CD4-positive, alpha-beta T cell treated with Interleukin-6 for 4 hours (primary cell): ENCODE data around the gene CASTOR1.
A peak's percentile ranks its signal among the peaks of the same experiment; 100 is the strongest.

ENCODE experiments used
- DNase-seq: peaks from one replicate; pipeline ENCODE4 v3.0.0-alpha.2; 2020; ENCODE audit warnings: mixed read lengths

The CASTOR1 gene

DNA sequence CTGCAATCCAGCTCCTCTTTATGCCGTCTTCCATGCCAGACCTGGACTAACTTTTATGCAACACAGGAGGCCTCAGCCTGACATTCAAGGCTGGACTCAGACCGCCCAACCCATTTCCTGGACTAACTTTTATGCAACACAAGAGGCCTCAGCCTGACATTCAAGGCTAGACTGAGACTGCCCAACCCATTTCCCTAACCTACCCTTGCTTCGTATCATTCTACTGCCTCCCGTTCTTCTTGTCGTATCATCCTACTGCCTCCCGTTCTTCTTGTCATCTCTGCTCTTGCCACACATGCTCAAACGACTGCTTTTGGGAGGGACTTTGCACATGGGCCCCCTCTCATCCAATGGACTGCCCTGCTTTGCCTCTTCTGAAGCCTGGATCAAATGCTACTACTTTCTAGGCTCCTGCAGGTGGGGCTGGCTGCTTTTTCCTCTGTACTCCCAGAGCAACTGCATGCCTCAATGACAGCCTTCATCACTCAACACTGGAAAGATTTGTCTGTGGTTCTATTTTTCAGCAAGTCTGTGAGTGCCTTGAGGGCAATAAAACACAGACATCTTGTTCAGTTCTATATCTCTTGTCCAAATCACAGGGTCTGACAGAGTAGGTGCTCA is 29.6 kb upstream of the CASTOR1 start:
- DNase-seq = no peak

DNA sequence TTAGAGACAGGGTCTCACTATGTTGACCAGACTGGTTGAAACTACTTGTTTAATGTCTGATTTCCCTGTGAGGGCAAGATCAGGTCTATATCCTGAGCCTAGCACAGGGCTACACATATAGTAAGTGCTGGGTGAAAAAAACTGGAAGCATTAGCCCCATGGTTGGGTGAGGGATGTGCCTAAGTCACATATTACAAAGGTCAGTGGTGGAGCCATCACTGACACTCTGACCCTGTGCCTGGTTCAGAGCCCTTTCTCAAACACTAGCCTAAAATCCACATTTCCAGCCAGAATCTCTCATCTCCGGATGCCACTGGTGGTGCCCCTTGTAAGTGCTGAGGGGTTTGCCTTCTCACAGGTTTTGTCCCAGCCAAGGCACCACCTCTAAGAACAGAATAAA is 28.5 kb upstream of the CASTOR1 start:
- no peak for DNase-seq

DNA sequence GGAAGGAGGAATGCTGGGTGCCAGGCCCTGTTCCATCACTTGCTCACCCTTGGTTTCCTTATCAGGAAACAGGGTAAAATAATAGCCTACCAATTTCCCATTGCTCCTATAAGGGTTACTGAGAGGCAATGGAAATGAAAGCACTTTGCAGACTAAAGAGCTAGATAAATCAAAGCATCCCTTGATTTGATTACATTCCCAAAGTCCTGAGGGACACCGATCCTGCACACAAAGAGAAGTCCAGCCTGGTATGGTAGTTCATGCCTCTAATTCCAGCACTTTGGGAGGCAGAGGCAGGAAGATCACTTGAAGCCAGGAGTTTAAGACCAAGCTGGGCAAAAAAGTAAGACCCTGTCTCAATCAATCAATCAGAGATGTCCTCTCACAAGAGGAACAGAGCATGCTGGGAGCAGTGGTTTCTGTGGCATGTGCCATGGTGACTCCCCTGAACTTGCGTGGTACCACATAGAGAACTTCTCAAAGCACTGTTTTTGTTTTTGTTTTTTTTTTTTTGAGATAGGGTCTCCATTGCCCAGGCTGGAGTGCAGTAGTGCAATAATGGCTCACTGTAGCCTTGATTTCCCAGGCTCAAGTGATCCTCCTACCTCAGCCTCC is 26.8 kb upstream of the CASTOR1 start:
- peak; percentile 23 for DNase-seq

DNA sequence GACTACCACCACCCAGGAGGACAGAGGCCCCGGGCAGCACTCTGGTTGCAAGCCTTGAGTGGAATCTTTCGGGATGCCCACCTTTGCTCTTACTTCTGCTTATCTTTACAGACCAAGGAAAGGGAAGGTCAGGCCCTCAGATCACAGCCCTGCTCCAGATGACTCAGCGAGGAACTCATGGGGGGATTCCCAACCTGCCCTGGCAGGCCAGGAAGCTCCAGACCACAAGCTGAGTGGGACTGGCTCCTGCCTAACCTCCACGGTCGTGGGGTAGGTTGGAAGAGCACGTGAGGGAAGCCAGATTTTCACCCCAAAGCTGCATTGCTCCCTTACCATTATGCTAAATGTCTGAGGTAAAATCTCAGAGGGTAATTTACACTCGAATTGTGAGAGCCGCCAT is 25.6 kb upstream of the CASTOR1 start:
- DNase-seq = peak; percentile 57

DNA sequence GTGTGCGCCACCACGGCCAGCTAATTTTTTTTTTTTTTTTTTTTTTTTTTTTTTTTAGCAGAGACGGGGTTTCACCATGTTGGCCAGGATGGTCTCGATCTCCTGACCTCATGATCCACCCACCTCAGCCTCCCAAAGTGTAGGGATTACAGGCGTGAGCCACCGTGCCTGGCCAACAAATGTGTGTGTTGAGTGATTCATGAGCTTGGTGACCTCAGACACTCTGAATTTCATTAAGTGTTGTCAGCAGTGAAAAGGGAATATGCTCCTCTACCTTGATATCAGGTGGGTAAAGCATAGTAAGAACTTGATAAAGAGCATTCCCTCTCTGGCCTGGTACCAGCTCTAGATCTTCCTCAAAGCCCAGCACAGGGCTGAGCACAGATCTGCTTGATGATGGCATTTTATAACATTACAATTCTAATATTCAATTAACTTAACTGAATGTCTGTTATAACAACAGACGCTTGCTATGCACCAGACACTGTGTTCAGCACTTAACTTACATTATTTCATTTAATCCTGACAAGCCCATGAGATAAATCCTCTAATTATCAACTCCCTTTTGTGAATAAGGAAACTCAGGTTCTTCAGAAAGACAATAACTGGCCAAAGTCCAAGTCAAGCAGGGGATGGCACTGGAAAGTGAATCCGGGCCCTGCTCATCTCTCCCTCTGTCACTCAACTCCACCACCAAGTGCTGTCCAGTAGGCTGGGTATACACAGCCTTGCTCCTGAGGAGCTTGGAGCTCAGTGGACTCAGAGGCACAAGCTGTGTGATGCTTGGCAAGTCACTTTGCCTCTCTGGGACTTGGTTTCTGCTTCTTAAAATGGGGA is 24.4 kb upstream of the CASTOR1 start:
- DNase-seq = no peak

DNA sequence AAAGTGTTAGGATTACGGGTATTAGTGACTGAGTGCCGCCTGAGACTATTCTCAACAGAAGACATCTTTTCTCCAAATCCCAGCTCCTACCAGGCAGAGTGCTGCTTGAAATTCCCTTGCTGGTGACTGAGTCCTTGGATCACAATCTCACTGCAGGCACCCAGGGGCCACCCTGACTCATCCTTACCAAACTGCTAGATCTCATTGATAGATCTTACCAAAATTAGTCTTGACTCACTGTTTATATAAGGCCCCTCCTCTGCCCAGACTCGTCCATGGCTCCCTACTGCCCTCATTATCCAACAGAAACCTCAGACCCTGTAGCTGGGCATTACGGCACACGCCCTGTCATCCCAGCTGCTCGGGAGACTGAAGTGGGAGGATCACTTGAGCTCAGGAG is 22.7 kb upstream of the CASTOR1 start:
- DNase-seq = peak; percentile 33

DNA sequence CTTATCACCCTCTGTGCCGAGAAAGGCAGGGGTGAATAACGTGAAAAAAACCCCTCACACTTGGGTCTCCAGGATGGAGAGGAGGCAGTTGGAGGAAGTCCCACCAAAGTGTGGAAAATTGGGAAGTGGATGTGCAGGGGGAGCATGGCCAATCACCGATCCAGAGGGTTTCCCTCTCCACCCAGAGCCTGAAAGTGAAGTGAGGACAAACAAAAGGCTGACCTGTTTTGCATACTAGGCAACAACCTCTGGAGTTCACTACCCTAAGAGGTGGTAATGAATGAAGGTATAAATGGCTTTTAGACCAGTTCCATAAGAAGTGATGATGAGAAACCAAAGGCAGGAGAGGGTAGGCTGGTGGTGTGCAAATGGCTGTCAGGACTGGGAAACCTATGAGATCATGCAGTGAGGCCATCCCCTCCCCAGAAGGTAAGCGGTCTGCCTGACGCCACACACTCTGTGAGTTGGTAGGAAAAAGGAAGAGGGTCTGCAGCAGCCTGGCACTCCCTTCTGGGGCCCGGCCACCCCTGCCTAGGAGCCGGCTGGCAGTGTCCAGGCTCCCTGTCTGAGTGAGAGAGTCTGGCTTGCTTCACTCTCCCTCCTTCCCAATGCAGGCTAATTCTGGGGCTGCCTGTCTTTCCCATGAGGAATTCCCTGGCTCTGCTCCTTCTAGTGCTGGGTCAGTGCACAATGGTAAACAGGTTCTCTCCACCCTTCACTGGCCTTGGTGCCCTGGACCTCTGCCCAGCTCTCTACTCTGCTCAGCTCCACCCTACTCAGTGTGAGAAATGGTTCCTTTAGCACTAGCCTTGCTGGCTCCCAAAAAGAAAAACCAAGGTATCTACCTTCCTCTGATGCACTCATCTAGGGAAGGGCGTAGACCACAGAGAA is 21.8 kb upstream of the CASTOR1 start:
- DNase-seq = no peak

DNA sequence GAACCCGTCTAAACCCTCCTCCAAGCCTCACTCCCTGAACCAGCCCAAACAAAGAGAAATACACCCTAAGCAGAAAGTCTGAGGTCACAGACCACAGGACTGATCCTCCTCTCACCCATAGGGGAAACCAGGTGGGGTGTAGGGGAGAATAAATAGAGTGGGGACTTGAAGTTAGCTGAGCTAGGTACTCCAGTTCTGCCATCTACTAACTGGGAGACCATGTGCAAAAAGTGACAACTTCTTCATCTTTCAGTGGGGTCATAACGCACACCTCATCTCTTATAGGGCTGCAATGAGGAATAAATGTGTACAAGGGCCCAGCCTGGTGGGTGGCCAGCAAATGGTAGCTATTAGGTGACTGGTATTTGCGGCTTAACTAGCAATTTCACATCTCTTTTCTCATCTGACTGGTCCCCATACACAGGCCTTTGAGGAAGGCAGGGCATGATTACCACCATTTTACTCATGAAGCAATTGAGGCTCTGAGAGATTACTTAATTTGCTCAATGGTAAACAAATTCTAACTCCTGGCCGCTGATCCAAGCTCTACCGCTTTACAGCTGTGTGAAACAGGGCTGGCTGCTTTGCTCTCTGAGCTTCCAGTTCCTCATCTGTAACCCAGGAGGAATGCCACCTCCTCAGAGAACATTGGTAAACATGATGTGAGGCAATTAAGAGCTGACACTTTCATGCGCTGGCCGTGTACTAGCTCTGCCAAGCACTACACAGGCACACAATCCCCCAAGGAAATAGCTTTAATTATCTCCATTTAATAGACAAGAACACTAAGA is 20.8 kb upstream of the CASTOR1 start:
- DNase-seq = peak; percentile 43

DNA sequence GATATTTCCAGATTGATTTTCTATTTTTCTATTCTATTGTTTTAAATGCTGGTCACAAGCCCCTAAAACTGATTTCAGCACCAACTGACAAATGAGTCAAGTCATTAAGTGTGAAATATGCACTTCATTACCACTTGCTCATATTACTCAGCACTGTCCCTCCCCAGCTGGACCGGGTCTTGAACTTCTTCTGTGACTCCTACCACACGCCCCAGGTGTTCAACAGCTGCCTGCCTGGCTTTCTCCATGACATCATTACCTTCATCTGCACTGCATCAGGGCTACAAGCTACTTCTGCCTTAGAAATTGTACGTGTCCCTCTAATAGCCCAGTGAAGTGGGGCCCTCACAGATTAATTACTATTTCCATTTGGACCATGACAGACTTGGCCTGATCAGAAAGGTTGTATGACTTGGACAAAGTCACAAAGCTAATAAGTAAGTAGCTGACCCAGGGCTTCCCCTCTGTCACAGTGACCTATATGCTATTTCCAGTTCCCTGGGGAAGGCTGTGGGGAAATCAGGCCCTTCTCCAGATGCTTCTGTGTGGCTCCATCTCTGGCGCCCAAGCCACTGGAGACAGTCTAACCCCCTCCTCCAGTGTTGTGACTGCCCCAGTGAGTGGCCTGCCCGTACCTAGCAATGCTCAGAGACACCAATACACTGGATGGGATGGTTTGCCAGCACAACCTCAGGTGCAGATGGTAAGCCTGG is 19.4 kb upstream of the CASTOR1 start:
- peak; percentile 63 for DNase-seq

DNA sequence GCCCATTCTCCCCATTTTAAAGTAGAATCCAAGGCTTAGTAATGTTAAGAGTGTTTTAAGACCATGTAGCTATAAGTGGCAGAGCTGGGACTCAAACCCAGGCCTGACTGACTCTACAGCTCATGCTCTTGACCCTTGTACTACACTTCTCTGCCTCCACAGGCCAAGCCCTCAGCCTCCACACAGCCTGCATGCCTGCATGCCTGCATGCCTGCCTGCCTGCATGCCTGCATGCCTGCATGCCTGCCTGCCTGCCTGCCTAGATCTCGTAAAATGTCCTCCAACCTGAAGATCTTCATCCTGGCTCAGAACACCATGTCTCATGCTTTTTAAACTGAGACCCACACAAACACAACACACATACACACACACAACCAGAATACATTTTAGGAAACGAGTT is 18.8 kb upstream of the CASTOR1 start:
- no peak for DNase-seq

DNA sequence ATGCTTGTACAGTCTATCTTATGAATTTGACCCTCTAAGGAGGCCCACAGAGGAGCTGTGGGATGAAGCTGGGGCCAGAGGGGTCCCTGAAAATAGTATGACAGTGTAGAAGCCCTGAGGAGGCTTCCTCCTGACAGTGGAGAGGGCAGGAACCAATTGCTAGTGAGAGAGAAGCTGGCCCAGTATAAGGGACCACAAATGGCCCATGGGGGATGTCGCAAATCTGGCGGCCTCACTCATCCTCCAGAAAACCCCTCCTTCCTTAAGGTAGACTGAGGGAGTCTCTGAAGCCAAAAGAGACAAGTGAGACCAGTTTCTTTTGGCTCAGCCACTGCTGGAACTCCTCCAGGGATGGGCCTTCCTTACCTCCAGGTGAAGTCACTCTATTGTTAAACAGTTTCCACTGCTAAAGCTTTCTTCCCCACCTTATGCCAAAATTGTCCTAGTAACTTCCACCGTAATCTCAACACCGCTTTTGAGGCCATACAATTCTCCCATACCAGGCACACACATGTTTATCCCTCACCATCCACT is 17.8 kb upstream of the CASTOR1 start:
- no peak for DNase-seq

DNA sequence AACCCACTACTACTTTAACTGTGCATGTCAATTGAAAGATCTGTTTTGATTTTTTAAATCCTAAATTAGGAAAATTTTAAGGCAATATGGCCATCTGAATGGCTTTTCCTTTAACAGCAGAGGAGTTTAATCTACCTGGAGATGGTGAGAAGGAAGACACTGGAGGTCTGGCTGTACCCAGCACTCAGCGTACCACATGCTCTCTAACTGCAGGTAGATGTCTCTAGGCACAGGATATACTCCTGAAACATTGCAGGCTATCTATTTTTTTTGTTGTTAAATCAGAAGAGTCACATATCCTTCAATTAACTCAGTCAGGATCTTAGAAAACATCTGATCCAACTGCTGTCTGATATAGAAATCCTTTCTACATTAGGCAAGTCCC is 17.3 kb upstream of the CASTOR1 start:
- DNase-seq = peak; percentile 38

DNA sequence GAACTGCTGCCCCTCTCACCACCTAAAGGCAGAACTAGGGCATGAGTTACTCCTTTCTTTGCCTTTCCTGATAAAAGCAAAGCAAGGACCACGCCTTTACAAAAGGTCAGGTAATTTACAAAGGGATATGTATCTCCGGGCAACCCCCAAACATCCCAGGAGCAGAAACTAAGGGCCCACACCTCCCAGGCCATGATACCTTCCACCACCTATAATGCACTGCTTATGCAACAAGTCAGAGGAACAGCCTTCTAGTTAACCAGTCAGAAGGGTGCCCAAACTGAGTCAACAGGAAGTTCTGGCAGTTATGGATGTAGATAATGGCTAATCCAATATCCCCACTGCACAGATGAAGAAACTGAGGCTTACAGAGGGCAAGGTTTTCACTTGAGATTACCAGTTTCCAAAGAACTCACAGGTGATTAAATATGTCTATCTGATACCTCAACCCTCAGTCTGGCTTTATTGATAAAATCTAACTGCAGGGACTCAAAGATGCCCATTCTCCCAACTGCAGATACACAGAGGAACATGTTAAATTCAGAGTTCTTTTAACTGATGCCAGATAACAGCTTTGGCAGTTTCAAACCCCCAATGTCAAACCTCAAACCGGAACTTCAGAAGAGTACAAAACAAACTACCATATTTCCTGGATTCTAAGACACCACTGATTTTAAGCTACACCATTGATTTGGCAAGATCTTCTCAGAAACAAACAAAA is 16.8 kb upstream of the CASTOR1 start:
- peak; percentile 48 for DNase-seq

DNA sequence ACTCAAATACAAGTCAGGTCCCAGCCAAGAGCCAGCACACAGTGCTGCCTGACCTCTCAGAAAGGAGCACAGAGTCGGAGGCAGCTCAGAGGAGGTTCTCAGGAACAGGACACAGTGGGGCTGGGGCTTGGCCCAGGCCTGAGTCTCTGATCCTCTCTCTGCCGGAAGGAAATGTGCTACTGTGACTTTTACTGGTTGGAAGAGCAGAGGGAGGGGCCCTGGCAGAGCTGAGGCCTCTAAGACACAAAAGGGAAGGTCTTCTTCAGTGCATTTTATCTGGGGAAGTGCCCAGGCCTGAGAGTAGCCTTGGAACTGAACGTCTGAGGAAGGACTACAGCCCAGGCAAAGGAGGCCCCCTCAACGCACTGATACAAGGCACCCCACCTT is 16.2 kb upstream of the CASTOR1 start:
- DNase-seq = peak; percentile 73

DNA sequence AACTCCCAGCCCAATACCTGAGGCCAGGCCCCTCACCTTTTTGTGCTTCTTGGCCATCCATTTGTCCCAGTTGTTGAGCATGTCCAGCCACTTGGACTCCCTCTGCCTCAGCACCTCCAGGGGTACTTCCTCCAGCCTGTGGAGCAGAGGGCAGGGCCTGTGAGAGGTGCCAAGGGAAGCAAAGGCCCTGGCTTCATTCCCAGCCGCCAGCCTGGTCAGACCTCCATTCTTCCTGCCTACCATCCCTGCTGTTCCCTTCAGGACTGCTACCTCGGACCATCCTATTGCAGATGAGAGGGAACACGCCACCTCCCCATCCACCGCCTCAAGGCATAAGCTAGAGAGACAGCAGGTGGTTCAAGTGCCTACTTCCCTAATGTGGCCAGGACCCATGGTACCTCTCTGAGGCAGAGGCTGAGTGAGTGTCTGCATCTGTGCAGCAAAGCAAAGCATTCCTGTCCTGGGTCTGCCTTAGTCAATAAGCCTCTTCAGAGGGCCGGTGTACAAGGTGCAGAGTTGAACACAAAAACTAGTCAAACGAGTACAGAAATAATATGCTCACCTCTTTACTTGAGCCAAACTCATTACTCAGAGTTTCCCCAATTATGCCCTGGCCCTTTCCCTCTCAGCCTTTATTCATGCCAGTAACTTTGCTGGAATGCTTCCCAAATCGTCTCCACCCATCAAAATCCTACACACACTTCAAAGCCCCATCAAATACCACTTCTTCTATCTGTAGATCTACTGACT is 15.4 kb upstream of the CASTOR1 start:
- no peak for DNase-seq

DNA sequence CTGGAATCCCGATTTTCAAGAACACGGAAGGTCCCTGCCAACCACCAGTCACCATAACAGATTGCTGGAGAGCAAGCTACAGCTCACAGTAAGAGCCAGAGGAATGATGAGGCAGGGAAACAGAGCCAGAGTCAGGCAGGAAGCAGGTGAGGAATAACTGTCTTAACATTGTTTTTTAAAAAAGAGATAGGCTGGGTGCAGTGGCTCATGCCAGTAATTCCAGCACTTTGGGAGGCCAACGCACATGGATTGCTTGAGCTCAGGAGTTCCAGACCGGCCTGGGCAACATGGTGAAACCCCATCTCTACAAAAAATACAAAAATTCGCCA is 13.5 kb upstream of the CASTOR1 start:
- no peak for DNase-seq

DNA sequence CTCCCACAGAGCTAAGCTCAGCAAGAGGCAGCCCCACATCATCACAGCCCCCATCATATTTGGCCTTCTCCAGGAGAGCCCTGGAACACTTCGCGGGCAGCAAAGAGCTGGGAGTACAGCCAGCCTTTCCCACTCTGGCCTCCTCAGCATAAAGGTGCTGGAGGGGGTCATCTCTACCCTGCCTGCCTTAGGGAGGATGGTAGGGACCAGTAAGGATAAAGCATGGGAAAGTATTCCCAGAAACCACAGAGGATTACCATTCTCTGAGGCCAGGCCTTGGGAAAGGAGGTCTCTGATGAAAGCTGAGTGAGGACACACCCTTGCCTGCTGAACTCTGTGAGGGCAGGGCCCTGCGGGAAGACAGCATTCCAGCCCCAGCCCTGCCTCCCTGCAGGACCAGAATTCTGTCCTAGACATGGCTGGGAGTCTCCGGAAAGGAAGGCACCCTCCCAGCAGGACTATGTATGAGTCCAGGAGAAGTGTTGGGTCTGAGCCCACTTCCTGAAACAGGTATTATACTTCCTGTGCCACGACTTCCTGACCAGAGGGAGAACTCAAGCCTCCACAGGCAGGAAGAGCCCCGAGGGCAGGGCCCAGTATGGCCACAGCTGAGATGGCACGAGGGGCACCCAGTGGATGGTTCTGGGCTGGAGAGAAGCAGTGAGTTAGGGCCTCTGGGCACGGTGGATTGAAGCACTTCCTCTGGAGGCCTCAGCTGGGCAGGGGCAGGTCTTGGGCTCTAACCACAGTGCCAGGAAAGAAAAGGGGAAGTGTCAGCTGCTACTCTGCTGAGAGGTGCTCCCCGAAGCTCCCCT is 12.9 kb upstream of the CASTOR1 start:
- no peak for DNase-seq

DNA sequence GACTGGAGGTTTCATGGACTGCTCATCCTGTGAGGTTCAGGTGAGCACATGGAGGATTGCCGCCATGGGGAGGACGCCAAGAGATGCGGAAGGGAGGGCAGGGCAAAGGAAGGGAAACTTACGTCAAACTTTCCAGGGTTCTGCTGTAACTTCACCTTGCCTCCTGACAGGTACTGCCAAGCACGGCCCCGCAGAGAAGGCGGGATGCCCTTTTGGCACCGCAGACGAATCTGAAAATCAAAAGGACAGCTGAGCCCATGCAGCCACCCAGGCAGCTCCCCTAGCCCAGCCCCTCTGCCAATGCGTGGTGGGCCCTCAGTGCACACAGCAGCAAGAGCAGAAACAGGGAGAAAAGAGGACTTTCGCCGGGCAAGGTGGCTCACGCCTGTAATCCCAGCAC is 10.0 kb upstream of the CASTOR1 start:
- DNase-seq = no peak
